ENCODE results near the gene BEGAIN.

BEGAIN gene

DNA sequence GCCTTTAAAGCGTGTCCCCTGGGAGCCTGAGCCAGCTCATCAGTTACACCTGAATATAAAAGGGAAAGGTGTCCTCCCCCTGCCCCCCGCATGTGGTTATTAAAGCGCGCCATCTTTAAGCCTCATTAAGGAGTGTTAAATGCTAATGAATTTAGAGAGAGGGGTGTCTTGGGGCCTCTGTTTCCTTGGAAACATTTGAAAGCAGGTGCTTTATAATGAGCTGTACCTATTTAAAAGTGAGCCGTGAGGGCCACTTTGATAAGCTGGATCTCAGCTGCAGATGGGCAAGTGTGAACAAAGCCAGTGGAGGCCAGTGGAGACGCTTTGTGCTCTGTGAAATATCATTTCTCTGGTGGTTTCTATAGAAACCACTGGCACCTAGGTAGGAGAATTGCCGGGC is 84.0 kb downstream of the BEGAIN start:
- DNase-seq = no peak

- no peak for DNase-seq
Observed at GRCh38 chr14:100502622-100503220, 84.5 kb downstream of the BEGAIN start.

DNA sequence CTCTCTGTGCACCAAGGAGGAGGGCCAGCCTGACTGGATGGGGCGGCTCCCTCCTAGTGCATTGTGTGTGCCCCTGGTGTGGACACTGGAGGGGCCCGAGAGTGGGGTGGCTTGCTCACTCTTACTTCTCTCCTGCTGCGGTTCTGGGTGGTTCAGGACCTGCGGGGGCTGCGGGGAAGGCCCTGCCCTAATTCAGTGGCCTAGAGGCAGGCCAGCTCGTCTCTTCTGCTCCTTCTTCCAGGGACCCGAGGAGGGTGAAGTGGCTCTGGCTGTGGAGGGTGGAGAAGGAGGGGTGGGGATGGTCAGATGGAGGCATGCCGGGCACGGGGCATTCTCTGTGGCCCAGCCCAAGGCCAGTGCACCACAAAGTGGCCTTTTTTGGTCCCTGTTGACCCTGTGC is 87.1 kb downstream of the BEGAIN start:
- DNase-seq = no peak

DNA sequence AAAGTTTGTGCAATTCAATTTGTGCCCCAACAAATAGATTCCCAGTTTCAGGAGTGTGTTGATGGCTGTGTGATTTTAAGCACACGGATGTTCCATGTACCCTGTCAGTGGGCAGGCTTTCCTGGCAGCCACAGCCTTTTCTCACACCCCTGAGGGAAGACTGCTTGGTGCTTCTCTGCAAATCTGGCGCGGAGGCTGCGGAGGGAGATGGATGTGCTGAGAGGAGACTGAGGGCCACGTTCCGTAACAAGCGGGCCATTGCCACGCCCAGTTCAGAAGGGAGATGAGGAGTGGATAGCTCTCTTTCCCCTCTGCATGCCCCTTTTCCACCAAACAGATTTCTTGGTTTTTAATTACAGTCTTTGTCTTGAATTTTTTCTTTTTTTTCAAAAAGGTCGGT is 89.1 kb downstream of the BEGAIN start:
- DNase-seq = no peak

DNA sequence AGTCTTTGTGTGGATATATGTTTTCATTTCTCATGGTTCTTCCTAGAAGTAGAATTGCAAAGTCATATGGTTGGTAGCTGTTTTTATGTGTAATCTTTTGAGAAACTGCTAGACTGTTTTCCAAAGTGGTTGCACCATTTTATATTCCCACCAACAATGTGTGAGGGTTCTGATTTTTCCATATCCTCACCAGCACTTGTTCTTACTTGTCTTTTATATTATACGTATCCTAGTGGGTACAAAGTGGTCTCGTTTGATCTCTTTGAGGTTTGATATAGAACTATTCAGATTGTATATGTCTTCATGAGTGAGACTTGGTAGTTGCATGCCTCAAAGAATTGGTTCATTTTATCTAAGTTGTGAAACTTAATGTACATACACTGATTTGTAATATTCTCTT is 91.3 kb downstream of the BEGAIN start:
- DNase-seq = no peak

DNA sequence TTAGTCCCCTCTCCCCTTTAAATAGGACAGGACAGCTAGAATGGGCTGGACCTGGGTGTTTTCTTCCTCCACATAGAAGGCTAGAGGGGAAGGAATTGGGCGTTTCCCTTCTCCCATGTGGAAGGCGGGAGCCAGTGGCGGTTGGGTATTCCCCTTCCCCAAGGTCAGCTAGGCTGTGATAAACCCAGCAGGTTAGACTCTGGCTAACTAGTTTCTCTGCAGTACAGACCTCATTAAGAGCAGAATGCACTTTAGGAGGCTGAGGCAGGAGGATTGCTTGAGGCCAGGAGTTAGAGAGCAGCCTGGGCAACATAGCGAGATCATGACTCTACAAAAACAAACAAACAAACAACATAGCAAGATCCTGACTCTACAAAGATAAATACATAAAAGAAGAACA is 92.6 kb downstream of the BEGAIN start:
- DNase-seq = no peak

DNA sequence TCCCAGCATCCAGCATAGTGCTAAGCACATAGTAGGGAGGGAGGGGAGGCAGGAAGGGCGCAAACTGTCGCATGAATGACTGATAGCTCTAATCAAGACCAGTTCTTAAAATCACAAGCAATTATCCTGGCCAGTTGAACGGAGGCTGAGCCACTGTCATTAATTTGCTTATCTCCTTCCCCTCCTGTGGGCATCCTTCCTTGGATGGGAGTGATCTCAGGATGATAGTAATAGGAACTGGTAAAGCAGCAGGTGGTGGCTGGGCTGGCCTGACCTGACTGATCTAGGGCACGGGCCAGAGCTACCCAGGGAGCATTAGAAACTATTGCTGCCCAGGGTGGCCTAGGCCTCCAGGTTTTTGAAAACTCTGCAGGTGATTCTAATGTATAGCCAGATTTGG is 97.0 kb downstream of the BEGAIN start:
- DNase-seq = no peak

- DNase-seq = no peak
Observed at GRCh38 chr14:100488057-100488456, 99.2 kb downstream of the BEGAIN start.

GRCh38 chr14:100487304-100487703 is 99.9 kb downstream of the BEGAIN start:
- DNase-seq = no peak
